Measurements from ENCODE around the gene EIF5A2. TPM values are rescaled to one million over a fixed set of nuclear protein-coding genes. Genes with fewer than 3 reads are reported as not detected.
"Not testable (repeated sequence)": the region's sequence is repeated elsewhere in the genome, so short reads cannot be mapped to it uniquely, and the experiment has no call there.

Gene EIF5A2
- total RNA-seq, 1 experiment from 2014 or later = 11.1 TPM

DNA sequence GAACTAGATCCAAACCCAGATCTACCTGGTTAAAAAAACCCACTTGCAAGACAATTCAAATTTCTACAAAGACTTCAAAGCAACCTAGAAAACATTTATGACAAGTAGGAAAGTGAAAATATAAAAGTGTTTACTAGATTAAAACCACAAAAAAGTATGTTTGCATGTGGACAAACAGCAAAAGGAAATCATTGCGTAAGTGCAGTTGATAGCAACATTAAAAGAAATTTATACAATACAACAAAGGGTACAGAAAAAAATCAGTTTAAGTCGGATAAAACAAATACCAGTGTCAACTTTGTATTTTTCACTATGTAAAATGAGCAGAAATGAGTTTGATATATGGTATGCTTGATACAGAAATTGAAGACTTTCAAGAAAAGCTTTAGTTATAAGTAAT, 2.6 kb downstream of the EIF5A2 start:
- in situ Hi-C loops (cut with HindIII; ENCODE audit: low pct_unique_long_range_greater_than_20kb, low sequenced_read_pairs) = no loop called here
- no peak for DNase-seq (ENCODE audit: low read depth, low spot score)

DNA sequence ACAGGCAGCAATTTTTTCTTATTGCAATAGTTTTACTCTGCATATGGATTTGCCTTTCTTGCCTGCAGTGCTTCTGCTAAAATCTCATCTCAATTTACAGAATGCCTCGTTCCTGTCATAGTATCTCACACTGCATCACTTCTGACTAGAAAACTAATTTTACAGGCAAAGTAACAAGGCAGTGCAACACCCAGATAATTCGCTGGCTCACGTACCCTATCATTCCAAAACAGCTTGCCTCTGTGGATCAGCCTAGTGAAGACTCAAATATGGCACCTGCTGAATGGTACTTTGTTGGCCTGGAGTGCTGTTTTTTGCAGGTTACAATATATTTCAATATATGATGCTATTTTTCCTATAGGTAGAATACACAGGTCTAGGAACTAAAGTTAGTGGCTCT, 5.3 kb downstream of the EIF5A2 start:
- DNase-seq (ENCODE audit: low read depth, low spot score) = no peak

DNA sequence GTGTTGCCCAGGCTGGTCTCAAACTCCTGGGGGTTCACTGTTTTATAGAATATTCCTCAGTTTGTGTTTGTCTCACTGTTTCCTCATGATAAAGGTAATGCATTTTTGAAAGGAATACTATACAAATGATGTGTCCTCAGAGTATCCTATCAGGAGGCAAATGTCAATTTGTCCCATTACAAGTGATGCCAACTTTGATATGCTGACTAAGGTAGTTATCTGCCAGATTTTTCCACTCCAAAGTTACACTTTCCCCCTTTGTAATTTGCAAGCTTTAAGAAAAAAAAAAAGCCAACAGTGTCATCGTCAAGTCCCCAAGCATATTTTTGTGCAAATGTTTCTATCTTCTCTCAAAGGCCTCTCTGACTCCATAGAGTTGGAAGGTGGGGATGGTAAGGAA, 9.0 kb downstream of the EIF5A2 start:
- in situ Hi-C loops (cut with HindIII; ENCODE audit: low pct_unique_long_range_greater_than_20kb, low sequenced_read_pairs) = no loop called here
- DNase-seq (ENCODE audit: low read depth, low spot score) = no peak

More for the DNA sequence above, 5.3 kb downstream of the EIF5A2 start:
- in situ Hi-C loops (cut with HindIII; ENCODE audit: low pct_unique_long_range_greater_than_20kb, low sequenced_read_pairs) = no loop called here

DNA sequence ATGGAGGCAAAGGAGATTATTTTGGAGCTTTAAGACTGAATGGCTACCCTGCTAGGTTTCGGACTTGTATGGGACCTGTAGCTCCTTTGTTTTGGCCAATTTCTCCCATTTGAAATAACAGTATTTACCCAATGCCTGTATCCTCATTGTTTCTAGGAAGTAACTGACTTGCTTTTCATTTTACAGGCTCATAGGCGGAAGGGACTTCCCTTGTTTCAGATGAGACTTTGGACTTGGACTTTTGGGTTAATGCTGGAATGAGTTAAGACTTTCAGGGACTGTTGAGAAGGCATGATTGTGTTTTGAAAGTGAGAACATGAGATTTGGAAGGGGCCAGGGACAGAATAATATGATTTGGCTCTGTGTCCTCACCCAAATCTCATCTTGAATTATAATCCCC, 10.5 kb downstream of the EIF5A2 start:
- in situ Hi-C loops (cut with HindIII; ENCODE audit: low pct_unique_long_range_greater_than_20kb, low sequenced_read_pairs) = no loop called here
- DNase-seq (ENCODE audit: low read depth, low spot score) = no peak

DNA sequence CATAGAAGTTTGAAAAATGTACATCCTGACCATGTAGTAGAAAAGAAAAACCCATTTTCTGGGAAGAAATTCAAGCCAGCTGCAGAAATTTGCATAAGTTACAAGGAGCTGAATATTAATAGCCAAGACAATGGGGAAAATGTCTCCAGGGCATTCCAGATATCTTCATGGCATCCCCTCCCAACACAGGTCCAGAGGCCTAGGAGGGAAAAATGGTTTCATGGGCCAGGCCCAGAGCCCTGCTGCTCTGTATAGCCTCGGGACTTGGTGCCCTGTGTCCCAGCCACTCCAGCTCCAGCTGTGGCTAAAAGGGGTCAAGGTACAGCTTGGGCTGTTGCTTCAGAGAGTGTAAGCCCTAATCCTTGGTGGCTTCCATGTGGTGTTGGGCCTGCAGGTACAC, 11.2 kb downstream of the EIF5A2 start:
- DNase-seq (ENCODE audit: low read depth, low spot score); in situ Hi-C loops (cut with HindIII; ENCODE audit: low pct_unique_long_range_greater_than_20kb, low sequenced_read_pairs): not testable (repeated sequence)

DNA sequence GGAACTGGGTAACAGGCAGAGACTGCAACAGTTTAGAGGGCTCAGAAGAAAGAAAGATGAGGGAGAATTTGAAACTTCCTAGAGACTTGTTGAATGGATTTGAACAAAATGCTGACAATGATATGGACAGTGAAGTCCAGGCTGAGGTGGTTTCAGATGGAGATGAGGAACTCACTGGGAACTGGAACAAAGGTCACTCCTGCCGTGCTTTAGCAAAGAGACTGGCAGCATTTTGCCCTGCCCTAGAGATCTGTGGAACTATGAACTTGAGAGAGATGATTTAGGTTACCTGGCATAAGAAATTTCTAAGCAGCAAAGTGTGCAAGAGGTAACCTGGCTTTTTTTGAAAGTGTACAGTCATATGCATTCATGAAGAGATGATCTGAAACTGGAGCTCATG, 11.7 kb downstream of the EIF5A2 start:
- no peak for DNase-seq (ENCODE audit: low read depth, low spot score)
- in situ Hi-C loops (cut with HindIII; ENCODE audit: low pct_unique_long_range_greater_than_20kb, low sequenced_read_pairs) = no loop called here

DNA sequence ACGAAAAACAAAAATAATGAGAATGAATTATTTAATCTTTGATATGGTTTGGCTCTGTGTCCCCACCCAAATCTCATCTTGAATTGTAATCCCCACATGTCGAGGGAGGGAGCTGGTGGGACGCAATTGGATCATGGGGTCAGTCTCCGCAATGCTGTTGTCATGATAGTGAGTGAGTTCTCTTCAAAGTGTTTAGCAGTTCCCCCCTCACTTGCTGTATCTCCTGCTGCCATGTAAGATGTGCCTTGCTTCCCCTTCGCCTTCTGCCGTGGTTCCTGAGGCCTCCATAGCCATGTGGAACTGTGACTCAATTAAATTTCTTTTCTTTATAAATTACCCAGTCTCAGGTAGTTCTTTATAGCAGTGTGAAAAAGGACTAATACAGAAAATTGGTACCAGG, 12.1 kb downstream of the EIF5A2 start:
- in situ Hi-C loops (cut with HindIII; ENCODE audit: low pct_unique_long_range_greater_than_20kb, low sequenced_read_pairs); DNase-seq (ENCODE audit: low read depth, low spot score): not testable (repeated sequence)

DNA sequence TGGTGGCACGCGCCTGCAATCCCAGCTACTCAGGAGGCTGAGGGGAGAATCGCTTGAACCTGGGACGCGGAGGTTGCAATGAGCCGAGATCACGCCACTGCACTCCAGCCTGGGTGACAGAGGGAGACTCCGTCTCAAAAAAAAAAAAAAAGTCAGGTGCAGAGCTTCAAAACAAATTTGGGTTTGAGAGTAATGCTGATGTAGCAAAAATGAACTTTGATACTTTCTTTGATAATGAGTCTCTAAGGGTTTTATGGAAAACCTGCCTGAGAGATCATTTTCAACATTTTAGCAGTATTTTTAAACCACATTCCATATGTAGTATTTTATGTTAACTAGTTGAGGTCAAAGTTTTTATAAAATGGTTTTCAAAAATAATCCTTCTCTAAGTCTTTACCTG, 14.5 kb downstream of the EIF5A2 start:
- in situ Hi-C loops (cut with HindIII; ENCODE audit: low pct_unique_long_range_greater_than_20kb, low sequenced_read_pairs) = no loop called here
- no peak for DNase-seq (ENCODE audit: low read depth, low spot score)

DNA sequence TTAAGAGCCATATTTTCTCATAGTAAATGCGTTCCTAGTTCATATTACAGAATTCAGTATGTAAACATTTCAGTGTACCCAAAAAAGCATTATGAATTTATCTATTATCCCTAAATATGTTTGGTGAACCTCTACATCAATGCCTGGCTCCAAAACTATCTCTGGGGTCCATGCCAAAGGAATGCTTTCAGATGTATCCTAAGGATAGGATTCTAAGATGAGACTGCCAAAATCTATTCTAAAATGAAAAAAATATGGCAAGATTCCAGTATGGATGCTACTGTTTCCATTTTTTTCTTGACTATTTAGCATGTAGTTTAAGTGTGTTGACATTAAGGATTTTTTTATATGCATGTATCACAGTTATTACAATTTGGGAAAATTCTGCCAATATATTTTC, 18.8 kb downstream of the EIF5A2 start:
- in situ Hi-C loops (cut with HindIII; ENCODE audit: low pct_unique_long_range_greater_than_20kb, low sequenced_read_pairs) = no loop called here
- DNase-seq (ENCODE audit: low read depth, low spot score) = no peak

DNA sequence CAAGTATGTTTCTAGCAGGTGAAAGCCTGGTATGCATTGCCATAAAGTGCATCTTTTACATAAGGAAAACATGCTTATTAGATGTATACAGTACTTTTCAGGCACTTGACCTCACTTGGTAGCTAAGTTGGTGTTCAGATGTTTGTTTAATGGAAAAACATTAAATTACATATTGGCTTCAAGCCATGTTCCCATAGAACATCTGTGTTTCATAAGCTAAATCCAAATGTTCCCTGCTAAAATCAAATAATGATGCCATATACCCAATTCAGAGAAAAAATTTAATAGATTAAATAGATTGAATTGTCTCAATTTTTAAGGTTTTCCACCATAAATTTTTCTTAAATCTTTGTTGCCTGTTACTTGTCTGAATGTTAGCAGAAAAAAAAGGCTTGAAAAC, 19.3 kb downstream of the EIF5A2 start:
- no peak for DNase-seq (ENCODE audit: low read depth, low spot score)
- in situ Hi-C loops (cut with HindIII; ENCODE audit: low pct_unique_long_range_greater_than_20kb, low sequenced_read_pairs) = no loop called here

DNA sequence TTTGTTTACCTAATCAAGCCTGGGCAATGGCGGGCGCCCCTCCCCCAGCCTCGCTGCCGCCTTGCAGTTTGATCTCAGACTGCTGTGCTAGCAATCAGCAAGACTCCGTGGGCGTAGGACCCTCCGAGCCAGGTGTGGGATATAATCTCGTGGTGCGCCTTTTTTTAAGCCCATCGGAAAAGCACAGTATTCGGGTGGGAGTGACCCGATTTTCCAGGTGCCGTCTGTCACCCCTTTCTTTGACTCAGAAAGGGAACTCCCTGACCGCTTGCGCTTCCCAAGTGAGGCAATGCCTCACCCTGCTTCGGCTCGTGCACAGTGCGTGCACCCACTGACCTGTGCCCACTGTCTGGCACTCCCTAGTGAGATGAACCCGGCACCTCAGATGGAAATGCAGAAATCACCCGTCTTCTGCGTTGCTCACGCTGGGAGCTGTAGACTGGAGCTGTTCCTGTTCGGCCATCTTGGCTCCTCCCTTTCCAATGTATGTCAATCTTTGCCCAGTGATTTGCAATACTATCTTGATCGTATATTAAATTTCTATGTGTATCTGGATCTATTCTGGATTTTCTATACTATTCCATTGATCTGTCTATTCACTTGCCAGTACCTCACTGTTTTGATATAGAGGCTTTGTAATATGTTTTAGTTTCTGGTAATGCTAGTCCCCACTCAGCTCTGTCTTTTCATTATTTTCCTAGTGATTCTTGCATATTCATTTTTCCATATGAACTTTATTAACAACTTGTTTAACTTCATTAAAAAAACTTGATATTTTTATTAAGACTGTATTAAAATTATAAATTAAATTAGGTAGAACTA, 24.1 kb downstream of the EIF5A2 start:
- in situ Hi-C loops (cut with HindIII; ENCODE audit: low pct_unique_long_range_greater_than_20kb, low sequenced_read_pairs); DNase-seq (ENCODE audit: low read depth, low spot score): not testable (repeated sequence)

DNA sequence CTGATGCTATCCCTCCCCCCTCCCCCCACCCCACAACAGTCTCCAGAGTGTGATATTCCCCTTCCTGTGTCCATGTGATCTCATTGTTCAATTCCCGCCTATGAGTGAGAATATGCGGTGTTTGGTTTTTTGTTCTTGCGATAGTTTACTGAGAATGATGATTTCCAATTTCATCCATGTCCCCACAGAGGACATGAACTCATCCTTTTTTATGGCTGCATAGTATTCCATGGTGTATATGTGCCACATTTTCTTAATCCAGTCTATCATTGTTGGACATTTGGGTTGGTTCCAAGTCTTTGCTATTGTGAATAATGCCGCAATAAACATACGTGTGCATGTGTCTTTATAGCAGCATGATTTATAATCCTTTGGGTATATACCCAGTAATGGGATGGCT, 29.7 kb downstream of the EIF5A2 start:
- in situ Hi-C loops (cut with HindIII; ENCODE audit: low pct_unique_long_range_greater_than_20kb, low sequenced_read_pairs); DNase-seq (ENCODE audit: low read depth, low spot score): not testable (repeated sequence)

DNA sequence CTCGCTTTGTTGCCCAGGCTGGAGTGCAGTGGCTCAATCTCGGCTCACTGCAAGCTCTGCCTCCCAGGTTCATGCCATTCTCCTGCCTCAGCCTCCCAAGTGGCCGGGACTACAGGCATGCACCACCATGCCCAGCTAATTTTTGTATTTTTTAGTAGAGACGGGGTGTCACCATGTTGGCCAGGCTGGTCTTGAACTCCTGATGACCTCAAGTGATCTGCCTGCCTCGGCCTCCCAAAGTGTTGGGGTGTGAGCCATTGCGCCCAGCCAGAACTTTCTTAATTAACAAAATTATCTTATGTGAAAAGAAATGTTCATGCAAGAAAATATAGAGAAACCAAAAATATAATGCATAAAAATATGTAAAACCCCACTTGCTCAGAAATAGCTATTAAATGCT, 31.1 kb downstream of the EIF5A2 start:
- in situ Hi-C loops (cut with HindIII; ENCODE audit: low pct_unique_long_range_greater_than_20kb, low sequenced_read_pairs); DNase-seq (ENCODE audit: low read depth, low spot score): not testable (repeated sequence)

DNA sequence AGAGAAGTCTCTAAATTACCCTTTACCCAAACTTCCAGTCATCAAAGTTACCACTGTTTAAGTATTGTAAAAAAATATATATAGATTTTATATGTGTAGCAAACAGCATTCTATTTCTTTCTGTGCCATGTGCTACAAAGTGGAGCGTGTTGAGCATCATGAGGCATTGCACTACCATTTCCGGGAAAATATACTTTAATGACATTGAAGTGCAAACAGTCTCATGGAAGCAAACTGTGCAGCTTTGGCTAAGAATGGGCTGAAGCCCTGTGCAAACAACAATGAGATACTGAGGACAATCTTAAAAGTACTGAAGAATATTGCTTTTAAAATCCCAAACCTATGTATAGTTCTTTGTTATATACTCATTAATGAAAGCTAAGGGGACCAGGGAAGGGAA, 31.9 kb downstream of the EIF5A2 start:
- DNase-seq (ENCODE audit: low read depth, low spot score) = no peak
- in situ Hi-C loops (cut with HindIII; ENCODE audit: low pct_unique_long_range_greater_than_20kb, low sequenced_read_pairs) = no loop called here

DNA sequence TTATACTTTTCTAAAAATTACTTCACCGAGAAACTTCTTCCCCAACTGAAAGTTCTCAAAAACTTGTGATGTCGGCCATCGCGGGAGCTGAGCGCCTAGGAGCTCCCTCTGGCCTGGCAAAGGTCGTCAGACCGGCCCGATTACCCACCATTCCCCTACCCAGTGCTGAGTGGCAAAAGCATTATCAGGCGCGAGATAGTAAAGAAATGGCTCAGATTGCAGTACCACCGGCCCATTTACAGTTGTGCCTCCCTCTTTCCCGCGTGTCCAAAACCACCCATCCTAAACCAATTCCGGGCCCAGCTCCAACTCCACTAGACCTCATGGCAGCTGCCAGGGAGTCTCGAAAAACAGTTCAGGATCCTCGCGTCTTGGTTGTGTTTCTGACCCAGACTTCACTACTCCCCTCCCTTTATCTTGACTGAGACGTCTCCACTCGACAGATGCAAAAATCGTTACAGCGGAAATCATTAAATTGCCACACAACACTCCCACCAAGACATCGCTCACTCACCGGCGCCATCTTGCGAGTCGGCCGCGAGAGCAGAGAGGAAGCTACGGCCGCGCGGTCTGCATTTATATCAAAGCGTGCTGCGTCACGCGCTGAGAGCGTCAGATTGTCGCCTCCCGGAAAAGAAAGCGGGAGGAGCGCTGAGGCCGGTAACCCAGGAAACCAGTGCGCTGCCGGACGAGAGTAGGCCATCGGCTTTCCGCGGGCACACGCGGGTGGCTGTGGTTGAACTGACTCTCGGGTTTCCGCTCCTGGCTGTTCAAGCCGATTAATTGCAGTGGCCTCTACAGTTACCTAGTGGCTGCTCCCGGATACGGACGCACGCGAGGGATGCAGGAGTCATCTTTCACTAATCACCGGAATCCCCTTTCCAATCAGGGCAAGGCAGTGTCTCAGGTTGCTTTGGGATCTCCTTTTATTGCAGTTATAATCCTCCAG, 38.5 kb downstream of the EIF5A2 start, which contains the start of gene RPL22L1:
Gene RPL22L1 (minus strand): TSS at position 551 of the 949 bp plus-strand sequence. CDS start 28 bp downstream, at position 523.
- peak; percentile 96 for DNase-seq (ENCODE audit: low read depth, low spot score)
- in situ Hi-C loops (cut with HindIII; ENCODE audit: low pct_unique_long_range_greater_than_20kb, low sequenced_read_pairs) = no loop called here

DNA sequence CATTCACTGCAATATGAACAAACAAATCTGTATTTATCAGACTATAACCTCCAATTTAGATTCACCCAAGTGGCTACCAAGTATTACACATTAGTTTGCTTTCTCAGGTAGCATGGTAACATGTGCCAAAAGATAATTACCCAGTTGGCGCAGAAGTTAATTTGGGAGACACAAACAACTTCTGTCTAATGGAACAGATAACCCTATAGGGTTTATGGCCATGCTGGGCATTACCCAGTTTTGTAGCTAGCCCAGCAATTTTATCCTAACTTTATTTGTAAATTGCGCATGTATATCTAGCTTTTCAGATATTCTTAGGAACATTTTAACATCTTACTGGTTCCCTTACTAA, 39.2 kb downstream of the EIF5A2 start:
- in situ Hi-C loops (cut with HindIII; ENCODE audit: low pct_unique_long_range_greater_than_20kb, low sequenced_read_pairs) = no loop called here

DNA sequence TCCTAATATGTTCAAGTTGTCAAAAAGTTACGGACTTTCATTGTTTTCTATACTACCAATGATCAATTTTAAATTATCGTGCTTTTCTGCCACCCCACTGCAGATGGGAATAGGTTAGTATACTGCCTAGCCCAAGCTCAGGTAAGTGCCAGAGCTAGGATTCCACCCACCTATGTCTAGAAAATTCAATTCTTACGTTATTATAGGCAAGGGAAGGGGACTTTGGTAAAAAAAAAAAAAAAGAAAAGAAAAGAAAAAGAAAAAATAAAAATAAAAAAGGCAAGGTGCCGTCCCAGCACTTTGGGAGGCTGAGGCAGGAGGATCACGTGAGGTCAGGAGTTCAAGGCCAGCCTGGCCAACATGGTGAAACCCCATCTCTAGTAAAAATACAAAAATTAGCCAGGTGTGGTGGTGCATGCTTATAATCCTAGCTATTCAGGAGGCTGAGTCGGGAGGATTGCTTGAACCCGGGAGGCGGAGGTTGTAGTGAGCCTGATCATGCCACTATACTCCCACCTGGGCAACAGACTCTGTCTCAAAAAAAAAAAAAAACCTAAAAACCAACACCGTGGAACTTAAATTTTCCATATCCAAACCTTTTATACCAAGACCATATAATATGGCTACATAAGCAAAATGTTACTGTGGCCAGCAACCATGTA, 39.7 kb downstream of the EIF5A2 start:
- no peak for DNase-seq (ENCODE audit: low read depth, low spot score)
- in situ Hi-C loops (cut with HindIII; ENCODE audit: low pct_unique_long_range_greater_than_20kb, low sequenced_read_pairs) = no loop called here

More for the DNA sequence above, 39.2 kb downstream of the EIF5A2 start:
- DNase-seq (ENCODE audit: low read depth, low spot score) = peak; percentile 9
